OCI-M2 (cell line): ENCODE measurements around the gene CNNM2.
"Not testable (repeated sequence)": the region's sequence is repeated elsewhere in the genome, so short reads cannot be mapped to it uniquely, and the experiment has no call there.

Source experiments
- DNase-seq: peaks from one replicate; lab custom pipeline; 2025; ENCODE audit not compliant: unreplicated experiment; lab: John Stamatoyannopoulos, UW

The CNNM2 gene

DNA sequence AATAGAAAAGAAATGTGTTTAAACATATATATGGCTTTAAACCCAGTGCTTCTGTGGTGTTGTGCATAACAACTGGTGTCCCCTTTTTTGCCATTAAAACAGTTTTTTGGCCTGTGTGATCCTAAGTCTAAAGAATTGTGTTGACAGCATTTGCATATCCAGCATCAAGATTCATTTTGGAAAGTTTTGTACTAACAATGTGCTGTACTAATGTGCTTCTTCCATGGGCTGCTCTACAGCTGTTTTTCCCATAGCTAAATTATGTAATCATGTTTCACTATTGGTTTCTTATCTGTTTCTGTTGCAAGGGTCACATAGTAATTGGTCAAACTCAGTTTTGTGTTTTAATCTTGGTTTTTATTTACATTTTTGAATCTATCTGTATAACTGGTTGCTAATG lies 5.5 kb downstream of the CNNM2 start:
- no peak for DNase-seq

GRCh38 chr10:102926842-102927241 lies 8.7 kb downstream of the CNNM2 start:
- DNase-seq = no peak

DNA sequence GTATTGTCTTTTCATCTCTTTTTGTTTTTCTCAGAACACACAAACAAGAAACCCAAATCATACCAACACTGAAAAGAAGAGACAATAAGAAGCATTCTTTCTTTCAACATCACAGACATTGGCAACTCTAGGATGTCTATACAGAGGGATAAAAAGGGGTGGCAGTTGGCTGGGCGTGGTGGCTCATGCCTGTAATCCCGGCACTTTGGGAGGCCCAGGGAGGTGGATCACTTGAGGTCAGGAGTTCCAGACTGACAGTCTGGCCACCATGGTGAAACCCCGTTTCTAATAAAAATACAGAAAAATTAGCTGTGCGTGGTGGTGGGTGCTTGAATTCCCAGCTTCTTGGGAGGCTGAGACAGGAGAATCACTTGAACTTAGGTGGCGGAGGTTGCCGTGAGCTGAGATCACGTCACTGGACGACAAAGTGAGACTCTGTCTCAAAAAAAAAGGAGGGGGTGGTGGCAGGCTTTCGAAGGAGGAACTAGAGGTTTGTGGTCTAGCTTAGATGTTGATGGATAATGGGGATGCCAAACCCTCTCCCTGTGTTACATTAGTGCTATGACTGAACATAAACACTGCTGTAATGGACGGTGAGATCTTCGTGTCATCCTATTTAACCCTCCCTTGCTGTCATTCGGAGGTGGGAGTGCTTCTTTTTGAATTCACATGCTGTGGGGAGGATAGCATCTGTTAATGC lies 9.4 kb downstream of the CNNM2 start:
- peak; percentile 28 for DNase-seq

DNA sequence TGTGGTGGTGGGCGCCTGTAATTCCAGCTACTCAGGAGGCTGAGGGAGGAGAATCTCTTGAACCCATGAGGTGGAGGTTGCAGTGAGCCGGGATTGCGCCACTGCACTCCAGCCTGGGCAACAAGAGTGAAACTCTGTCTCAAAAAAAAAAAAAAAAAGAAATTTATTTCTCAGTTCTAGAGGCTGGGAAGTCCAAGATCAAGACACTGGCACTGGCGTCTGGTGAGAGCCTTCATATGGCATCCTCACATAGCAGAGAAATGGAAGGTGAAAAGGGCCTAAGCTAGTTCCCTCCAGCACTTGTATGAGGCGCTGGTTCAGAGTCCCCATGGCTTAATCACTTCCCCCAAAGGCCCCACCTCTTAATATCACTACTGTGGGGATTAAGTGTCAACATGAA lies 10.3 kb downstream of the CNNM2 start:
- not testable (repeated sequence) for DNase-seq

DNA sequence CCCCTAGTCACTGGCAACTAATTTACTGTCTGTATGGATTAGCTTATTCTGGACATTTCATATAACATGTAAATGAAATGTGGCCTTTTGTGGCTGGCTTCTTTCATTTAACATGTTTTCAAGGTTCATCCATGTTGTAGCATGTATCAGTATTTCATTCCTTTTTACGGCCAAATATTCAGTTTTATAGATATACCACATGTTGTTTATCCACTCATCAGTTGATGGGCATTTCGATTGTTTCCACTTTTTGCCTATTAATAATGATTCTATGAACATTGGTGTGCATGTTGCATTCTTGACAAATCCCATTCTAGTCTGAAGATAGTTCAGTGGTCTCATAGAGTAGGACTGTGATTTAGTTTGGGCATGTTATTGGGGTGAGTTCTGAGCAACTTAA lies 12.6 kb downstream of the CNNM2 start:
- no peak for DNase-seq

- no peak for DNase-seq
Measured at GRCh38 chr10:102931643-102932042, 13.5 kb downstream of the CNNM2 start.

DNA sequence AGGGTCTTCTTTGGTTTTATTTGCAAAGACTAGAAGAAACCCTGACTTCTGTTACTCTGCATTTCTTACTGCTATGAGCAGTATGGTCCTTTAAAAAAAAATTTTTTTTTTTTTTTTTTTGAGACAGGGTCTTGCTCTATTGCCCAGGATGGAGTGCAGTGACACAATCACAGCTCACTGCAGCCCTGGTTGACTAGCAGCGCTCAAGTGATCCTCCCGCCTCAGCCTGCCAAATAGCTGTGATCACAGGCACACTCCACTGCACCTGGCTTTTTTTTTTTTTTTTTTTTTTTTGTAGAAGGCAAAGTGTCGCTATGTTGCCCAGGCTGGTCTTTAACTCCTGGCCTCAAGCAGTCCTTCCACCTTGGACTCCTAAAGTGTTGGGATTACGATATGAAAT lies 17.4 kb downstream of the CNNM2 start:
- DNase-seq = no peak

DNA sequence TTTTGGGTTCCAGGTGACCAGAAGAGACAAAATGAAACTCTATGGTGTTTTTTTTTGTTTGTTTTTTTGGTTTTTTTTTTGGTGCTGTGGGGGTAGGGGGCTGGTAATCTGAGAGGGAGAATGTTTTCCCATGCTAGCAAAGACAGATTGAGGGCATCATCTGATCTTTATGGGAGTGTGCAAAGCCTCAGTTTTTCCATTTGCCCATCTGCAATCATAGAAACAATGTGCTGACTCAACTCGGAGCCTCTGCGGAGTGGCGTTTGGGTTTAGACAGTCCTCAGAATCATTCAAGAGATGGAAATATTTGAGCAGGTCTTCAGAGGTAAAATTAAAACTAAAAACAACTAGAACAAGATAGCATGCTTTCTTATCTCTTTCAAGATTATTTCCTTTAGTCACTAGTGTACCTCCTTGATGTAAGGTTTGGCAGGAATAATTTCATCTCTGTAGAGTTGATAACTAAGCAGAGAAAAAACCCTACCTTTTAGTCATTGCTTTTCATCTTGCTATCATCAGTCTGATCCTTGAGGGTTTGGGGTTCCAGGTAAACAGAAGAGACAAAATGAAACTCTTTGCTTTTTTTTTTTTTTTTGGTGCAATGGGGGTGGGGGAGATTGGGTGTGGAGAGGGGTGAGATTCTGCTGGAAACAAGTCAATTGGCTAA lies 18.0 kb downstream of the CNNM2 start:
- no peak for DNase-seq

DNA sequence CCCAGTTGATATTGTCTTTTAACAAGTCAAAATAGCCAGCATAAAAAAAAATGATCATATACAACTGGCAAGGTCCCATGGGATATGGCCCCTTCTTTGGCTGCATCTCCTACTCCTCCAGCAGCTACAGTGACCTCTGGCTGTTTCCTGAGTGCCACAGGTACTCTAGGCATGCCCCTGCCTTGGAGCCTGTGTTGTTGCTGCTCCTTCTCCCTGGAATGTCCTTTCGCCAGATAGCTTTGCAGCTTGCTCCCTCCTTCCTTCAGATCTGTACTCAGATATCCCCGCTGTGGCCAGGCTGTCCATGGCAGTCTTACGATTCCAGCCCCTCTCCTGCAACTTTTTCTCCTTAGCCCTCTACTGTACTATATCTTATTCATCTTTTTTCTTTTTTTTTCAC lies 23.3 kb downstream of the CNNM2 start:
- DNase-seq = no peak

GRCh38 chr10:102945449-102945848 lies 27.4 kb downstream of the CNNM2 start:
- no peak for DNase-seq

GRCh38 chr10:102945962-102946361 lies 27.9 kb downstream of the CNNM2 start:
- no peak for DNase-seq

DNA sequence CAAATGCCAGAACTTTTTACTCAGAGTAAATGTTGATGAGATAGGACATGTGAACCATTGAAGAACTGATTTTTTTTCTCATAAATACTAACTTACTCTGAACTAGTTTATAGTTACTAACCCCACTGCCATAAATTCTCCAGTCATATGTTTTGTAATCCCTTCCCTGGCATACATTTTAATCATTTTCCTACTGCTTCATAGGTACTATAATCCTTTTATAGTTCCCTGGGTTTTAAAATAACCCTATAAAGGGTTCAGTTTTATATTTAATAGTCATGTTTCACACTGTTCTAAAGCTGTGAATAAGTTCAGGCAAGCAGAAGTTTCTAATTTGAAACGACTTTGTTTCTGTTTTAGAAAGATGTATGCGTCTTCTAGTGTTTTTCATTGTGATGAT lies 28.9 kb downstream of the CNNM2 start:
- DNase-seq = no peak

GRCh38 chr10:102948176-102948575 lies 30.1 kb downstream of the CNNM2 start:
- no peak for DNase-seq

GRCh38 chr10:102948786-102949185 lies 30.7 kb downstream of the CNNM2 start:
- no peak for DNase-seq

GRCh38 chr10:102949916-102950315 lies 31.8 kb downstream of the CNNM2 start:
- no peak for DNase-seq

DNA sequence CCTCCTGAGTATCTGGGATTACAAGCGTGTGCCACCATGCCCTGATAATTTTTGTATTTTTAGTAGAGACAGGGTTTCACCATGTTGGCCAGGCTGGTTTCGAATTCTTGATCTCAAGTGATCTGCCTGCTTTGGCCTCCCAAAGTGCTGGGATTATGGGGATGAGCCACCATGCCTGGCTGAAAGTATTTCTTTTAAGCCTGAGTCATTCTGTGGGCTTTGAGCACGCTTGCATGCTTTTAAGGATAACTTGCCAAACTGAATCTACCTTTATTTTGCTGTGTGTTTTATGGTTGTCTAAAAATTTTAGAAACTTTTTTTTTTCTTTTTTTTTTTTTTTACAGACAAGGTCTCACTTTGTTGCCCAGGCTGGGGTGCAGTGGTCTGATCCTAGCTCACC lies 33.2 kb downstream of the CNNM2 start:
- no peak for DNase-seq

DNA sequence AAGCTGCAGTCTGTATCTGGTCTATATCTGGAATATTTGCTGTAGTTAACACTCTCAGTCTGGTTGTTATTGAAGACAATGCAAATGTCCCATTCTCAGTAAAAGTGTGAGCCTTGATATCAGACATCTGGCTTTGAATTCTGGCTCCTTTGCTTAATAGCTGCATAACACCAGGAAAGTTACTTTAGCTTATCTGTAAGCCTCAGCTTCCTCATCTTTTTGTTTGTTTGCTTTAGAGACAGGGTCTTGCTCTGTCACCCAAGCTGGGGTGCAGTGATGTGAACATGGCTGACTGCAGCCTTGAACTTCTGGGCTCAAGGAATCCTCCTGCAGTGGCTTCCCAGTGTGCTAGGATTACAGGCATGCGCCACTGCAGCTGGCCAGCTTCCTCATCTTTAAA lies 41.3 kb downstream of the CNNM2 start:
- peak; percentile 42 for DNase-seq

DNA sequence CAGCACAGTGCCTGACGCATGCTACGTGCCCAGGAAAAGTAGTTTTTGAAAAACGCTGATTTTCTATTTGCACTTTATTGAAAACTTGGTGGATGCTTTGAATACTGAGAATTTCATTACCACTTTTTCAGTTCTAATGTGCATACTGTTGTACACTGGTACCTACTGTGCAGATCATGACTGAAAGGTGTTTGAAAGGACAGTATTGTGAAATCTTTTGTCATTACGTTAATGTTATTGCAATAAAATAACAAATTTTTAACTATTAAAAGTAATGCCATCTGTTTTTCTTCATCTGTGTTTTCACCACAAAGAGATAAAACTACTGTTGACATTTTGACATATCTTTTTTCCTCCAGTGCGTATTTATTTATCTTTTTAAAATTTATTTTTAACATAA lies 42.1 kb downstream of the CNNM2 start:
- no peak for DNase-seq

- no peak for DNase-seq
Measured at GRCh38 chr10:102962267-102962666, 44.2 kb downstream of the CNNM2 start.

- no peak for DNase-seq
Measured at GRCh38 chr10:102962951-102963755, 45.1 kb downstream of the CNNM2 start.

GRCh38 chr10:102963756-102964025 lies 45.6 kb downstream of the CNNM2 start:
- DNase-seq = no peak

DNA sequence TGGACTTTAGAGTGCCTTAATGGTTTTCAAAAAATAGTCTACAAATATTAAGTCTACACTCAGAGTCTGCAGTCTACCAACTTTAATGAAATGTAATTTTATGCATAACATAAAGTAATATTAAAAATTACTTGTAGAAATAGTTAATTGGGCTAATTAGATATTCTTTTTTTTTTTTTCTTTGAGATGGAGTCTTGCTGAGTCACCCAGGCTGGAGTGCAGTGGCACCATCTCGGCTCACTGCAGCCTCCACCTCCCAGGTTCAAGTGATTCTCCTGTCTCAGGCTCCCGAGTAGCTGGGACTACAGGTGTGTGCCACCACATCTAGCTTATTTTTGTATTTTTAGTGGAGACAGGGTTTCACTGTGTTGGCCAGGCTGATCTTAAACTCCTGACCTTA lies 46.0 kb downstream of the CNNM2 start:
- not testable (repeated sequence) for DNase-seq
